Endodermal cell (in vitro differentiated cells): Measurements from ENCODE around the gene ANKDD1A. TPM values are rescaled to one million over a fixed set of nuclear protein-coding genes. Genes with fewer than 3 reads are reported as not detected.
A peak's percentile ranks its signal among the peaks of the same experiment; 100 is the strongest.

Experiments used
- DNase-seq: peaks from one replicate; pipeline ENCODE4 v3.0.0-alpha.2; 2017
- H3K27ac ChIP-seq: 2 replicates; pipeline ENCODE4 v1.5.1; 2013; ENCODE audit warnings: mild to moderate bottlenecking, low read depth, low read length, moderate library complexity
- H3K27me3 ChIP-seq: 2 replicates; pipeline ENCODE4 v1.6.1; 2013; ENCODE audit warnings: mild to moderate bottlenecking, low read length, moderate library complexity; ENCODE audit not compliant: insufficient read depth, control insufficient read depth, poor library complexity, severe bottlenecking
- H3K36me3 ChIP-seq: 2 replicates; pipeline ENCODE4 v1.7.0; 2013; ENCODE audit warnings: mild to moderate bottlenecking, low read length, moderate library complexity; ENCODE audit not compliant: control insufficient read depth, insufficient read depth
- H3K4me1 ChIP-seq: one replicate; pipeline ENCODE4 v1.7.0; 2013; ENCODE audit warnings: low read length; ENCODE audit not compliant: control insufficient read depth, insufficient read depth
- H3K4me3 ChIP-seq: 2 replicates; pipeline ENCODE4 v1.5.1; 2013; ENCODE audit warnings: mild to moderate bottlenecking, low read length, moderate library complexity
- H3K9ac ChIP-seq: 2 replicates; pipeline ENCODE4 v1.6.1; 2013; ENCODE audit warnings: mild to moderate bottlenecking, low read length, moderate library complexity; ENCODE audit not compliant: poor library complexity, severe bottlenecking; ENCODE audit errors: extremely low read depth
- H3K9me3 ChIP-seq: 2 replicates; pipeline ENCODE4 v1.6.1; 2013; ENCODE audit warnings: mild to moderate bottlenecking, low read length, moderate library complexity; ENCODE audit not compliant: control insufficient read depth
- H3K27ac Mint-ChIP-seq: 2 replicates; pipeline ENCODE4 v1.8.0; 2020; ENCODE audit warnings: mixed read lengths
- H3K27me3 Mint-ChIP-seq: 2 replicates; pipeline ENCODE4 v1.8.0; 2021; ENCODE audit warnings: mild to moderate bottlenecking, mixed read lengths; ENCODE audit not compliant: insufficient read depth
- H3K36me3 Mint-ChIP-seq: 2 replicates; pipeline ENCODE4 v1.8.0; 2020; ENCODE audit warnings: low read depth, mixed read lengths
- H3K4me1 Mint-ChIP-seq: 2 replicates; pipeline ENCODE4 v1.8.0; 2020; ENCODE audit warnings: mixed read lengths
- H3K4me3 Mint-ChIP-seq: 2 replicates; pipeline ENCODE4 v1.8.0; 2020; ENCODE audit warnings: mild to moderate bottlenecking, moderate library complexity, mixed read lengths
- H3K9me3 Mint-ChIP-seq: 2 replicates; pipeline ENCODE4 v1.8.0; 2020; ENCODE audit warnings: mild to moderate bottlenecking, mixed read lengths
- WGBS, 2 experiments: methylation state at CpG; one replicate each; pipeline versions ENCODE4 v1.1.5 to v1.1.7; 2013; ENCODE audit warnings: missing lambda C conversion rate in 2 of 2, mixed read lengths in 1 of 2; ENCODE audit not compliant: insufficient coverage in 1 of 2, insufficient read length in 1 of 2; 5-methylcytosine and 5-hydroxymethylcytosine counted together
- total RNA-seq, 2 donors: library from RNA; stranded (reverse); fragmentation: NEBNext Ultra II Directional in 1 of 2; extraction: Animal tissue kit (Norgen Biotek cat#: 25700) in 1 of 2; gene quantifications; 2 replicates in 1 of 2; 3 replicates in 1 of 2; pipeline ENCODE4 v1.2.1, GENCODE V29; 2021
- TF ChIP-seq, protein P1 (sequence below): fragments of 200-600 bp; sonication (generic); conservative IDR thresholded peaks from 2 replicates; pipeline ENCODE4 v1.5.0; 2021; ENCODE audit warnings: antibody characterized with exemption, mild to moderate bottlenecking

ANKDD1A gene
- total RNA-seq, 2 donors from 2014 or later: 22.5 to 30.0 TPM

DNA sequence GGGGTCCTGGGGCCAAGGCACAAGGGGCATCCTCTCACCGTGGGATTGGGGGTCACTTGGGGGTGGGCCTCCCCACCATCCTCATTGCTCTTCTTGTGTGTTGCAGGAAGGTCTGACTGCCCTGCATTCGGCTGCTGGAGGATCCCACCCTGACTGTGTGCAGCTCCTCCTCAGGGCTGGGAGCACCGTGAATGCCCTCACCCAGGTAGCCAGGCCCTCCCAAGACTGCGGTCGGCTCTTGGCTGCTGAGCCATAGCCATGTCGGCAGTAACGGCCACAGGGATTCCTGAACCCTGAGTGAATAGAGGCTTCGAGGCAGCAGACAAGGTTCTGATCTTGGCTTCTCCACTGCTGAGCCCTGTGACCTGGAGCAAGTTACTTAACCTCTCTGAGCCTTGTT lies 19.7 kb downstream of the ANKDD1A start:
- H3K27me3 ChIP-seq: no peaks in the 10 kb centered on the region
- TF ChIP-seq, protein P1, sequence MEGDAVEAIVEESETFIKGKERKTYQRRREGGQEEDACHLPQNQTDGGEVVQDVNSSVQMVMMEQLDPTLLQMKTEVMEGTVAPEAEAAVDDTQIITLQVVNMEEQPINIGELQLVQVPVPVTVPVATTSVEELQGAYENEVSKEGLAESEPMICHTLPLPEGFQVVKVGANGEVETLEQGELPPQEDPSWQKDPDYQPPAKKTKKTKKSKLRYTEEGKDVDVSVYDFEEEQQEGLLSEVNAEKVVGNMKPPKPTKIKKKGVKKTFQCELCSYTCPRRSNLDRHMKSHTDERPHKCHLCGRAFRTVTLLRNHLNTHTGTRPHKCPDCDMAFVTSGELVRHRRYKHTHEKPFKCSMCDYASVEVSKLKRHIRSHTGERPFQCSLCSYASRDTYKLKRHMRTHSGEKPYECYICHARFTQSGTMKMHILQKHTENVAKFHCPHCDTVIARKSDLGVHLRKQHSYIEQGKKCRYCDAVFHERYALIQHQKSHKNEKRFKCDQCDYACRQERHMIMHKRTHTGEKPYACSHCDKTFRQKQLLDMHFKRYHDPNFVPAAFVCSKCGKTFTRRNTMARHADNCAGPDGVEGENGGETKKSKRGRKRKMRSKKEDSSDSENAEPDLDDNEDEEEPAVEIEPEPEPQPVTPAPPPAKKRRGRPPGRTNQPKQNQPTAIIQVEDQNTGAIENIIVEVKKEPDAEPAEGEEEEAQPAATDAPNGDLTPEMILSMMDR: no peak
- Mint-ChIP-seq H3K36me3 (peaks cover 76% of the 10 kb centered on the region), H3K27me3 (no peaks in the 10 kb centered on the region), H3K4me1 (no peaks in the 10 kb centered on the region), H3K27ac (no peak overlapping the region), H3K4me3 (no peak overlapping the region), H3K9me3 (no peaks in the 10 kb centered on the region)
- no peak overlapping the region for H3K9ac ChIP-seq
- DNase-seq: no peak
- no peaks in the 10 kb centered on the region for H3K4me1 ChIP-seq
- 92 to 94% methylated on average over 8 of the region's 8 CpGs for WGBS, 2 experiments
- H3K4me3 ChIP-seq: no peak overlapping the region
- no peak overlapping the region for H3K27ac ChIP-seq
- peaks cover 87% of the 10 kb centered on the region for H3K36me3 ChIP-seq
- H3K9me3 ChIP-seq: no peaks in the 10 kb centered on the region

- Mint-ChIP-seq H3K27ac (peak overlapping the region; percentile 49), H3K36me3 (peaks cover 74% of the 10 kb centered on the region), H3K9me3 (no peaks in the 10 kb centered on the region), H3K4me1 (peaks cover 7% of the 10 kb centered on the region), H3K4me3 (no peak overlapping the region), H3K27me3 (no peaks in the 10 kb centered on the region)
- Histone ChIP-seq H3K27me3 (no peaks in the 10 kb centered on the region), H3K9me3 (no peaks in the 10 kb centered on the region), H3K4me1 (no peaks in the 10 kb centered on the region), H3K36me3 (peaks cover 81% of the 10 kb centered on the region), H3K9ac (no peak overlapping the region), H3K27ac (no peak overlapping the region), H3K4me3 (no peak overlapping the region)
- TF ChIP-seq, protein P1: no peak
- no peak for DNase-seq
- WGBS, 2 experiments: 94 to 96% methylated on average over 8 to 11 of the region's 11 CpGs
Measured at GRCh38 chr15:64934023-64934422, 22.3 kb downstream of the ANKDD1A start.

DNA sequence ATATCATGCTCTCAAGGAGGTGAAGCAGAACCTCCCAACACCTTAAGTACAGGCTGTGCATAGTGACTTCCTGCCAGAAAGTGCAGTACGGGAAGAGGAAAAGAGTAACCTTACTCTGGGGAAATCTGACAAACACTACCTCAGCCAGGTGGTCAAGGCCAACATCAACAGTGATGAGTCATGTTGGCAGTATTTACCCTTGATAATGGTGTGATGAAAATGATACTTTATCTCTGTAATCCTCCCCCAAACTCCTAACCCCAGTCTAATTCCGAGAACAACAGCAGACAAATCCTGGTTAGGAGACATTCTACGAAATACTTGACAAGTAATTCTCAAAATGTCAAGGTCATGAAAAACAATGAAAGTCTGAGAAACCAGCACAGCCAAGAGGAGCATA lies 26.5 kb downstream of the ANKDD1A start:
- H3K27ac Mint-ChIP-seq: peak overlapping the region; percentile 9
- Histone ChIP-seq H3K4me1 (no peaks in the 10 kb centered on the region), H3K36me3 (peaks cover 78% of the 10 kb centered on the region), H3K27me3 (no peaks in the 10 kb centered on the region), H3K27ac (no peak overlapping the region), H3K9ac (no peak overlapping the region), H3K9me3 (no peaks in the 10 kb centered on the region), H3K4me3 (no peak overlapping the region)
- H3K27me3 Mint-ChIP-seq: no peaks in the 10 kb centered on the region
- H3K4me1 Mint-ChIP-seq: peaks cover 7% of the 10 kb centered on the region
- peaks cover 66% of the 10 kb centered on the region for H3K36me3 Mint-ChIP-seq
- DNase-seq: no peak
- no peaks in the 10 kb centered on the region for H3K9me3 Mint-ChIP-seq
- H3K4me3 Mint-ChIP-seq: no peak overlapping the region
- 78 to 80% methylated on average over 2 to 3 of the region's 3 CpGs for WGBS, 2 experiments
- TF ChIP-seq, protein P1: no peak
